A549 (cell line): Measurements from ENCODE around the gene SYT2. TPM values are rescaled to one million over a fixed set of nuclear protein-coding genes. Genes with fewer than 3 reads are reported as not detected.
A peak's percentile ranks its signal among the peaks of the same experiment; 100 is the strongest.

Experiments used
- ATAC-seq, 2 experiments: fragments of 200-7000 bp in 1 of 2; fragments of >200 bp in 1 of 2; cut with Nextera tagmentation in 1 of 2; cut with Tn5 transposase in 1 of 2; 3 replicates each; pipeline versions ENCODE4 v1.8.0 to v1.9.1; 2018 to 2020; ENCODE audit warnings: mild to moderate bottlenecking in 1 of 2, moderate library complexity in 1 of 2
- CTCF ChIA-PET: fragments of 300-600 bp; sonication (Branson Sonifier 250); formaldehyde crosslinking; extraction: SDS; loops from one replicate; lab custom pipeline; 2021; ENCODE audit warnings: antibody characterized with exemption, inconsistent platforms; lab: Yijun Ruan, JAX
- POLR2A ChIA-PET: fragments of 350-600 bp; formaldehyde crosslinking; extraction: SDS; loops from one replicate; lab custom pipeline; 2021; ENCODE audit warnings: antibody characterized with exemption, inconsistent platforms; lab: Yijun Ruan, JAX
- DNase-seq, 2 experiments: peaks; one replicate each; pipeline versions ENCODE4 v3.0.0 to v3.0.0-alpha.2; 2011 to 2016; ENCODE audit warnings: low read depth in 1 of 2, low spot score in 1 of 2
- FAIRE-seq: peaks from 2 replicates; lab custom pipeline; 2011; peaks lifted over from hg19 to GRCh38; lab: Jason Lieb, UNC
- H3K27ac ChIP-seq, 2 experiments: fragments of >200 bp; sonication (Bioruptor Twin); formaldehyde crosslinking; 3 replicates each; pipeline ENCODE4 v1.5.1; 2016 to 2017
- H3K4me1 ChIP-seq: fragments of >200 bp; sonication (Bioruptor Twin); formaldehyde crosslinking; 3 replicates; pipeline ENCODE4 v1.6.1; 2016
- H3K4me2 ChIP-seq: fragments of >200 bp; sonication (Bioruptor Twin); formaldehyde crosslinking; 3 replicates; pipeline ENCODE4 v1.6.1; 2016
- H3K4me3 ChIP-seq: fragments of >200 bp; sonication (Bioruptor Twin); formaldehyde crosslinking; 3 replicates; pipeline ENCODE4 v1.5.1; 2016
- H3K9me3 ChIP-seq: fragments of >200 bp; sonication (Bioruptor Twin); formaldehyde crosslinking; 3 replicates; pipeline ENCODE4 v1.6.1; 2016
- ATOH8 ChIP-seq: fragments of 250-450 bp; sonication (Bioruptor Pico); IDR thresholded peaks from 2 replicates; pipeline ENCODE4 v1.5.0; 2020; ENCODE audit warnings: low read depth, mild to moderate bottlenecking, moderate library complexity
- CBX2 ChIP-seq: fragments of 200-600 bp; sonication (generic); IDR thresholded peaks from 2 replicates; pipeline ENCODE4 v1.6.1; 2016; ENCODE audit warnings: low read depth, mild to moderate bottlenecking, borderline replicate concordance
- CHD4 ChIP-seq: fragments of 200-600 bp; sonication (generic); IDR thresholded peaks from 2 replicates; pipeline ENCODE4 v1.6.1; 2016; ENCODE audit warnings: antibody characterized with exemption, mild to moderate bottlenecking, borderline replicate concordance
- EHF ChIP-seq: fragments of 250-450 bp; sonication (Bioruptor Pico); IDR thresholded peaks from 2 replicates; pipeline ENCODE4 v1.5.0; 2020; ENCODE audit warnings: mild to moderate bottlenecking
- EP300 ChIP-seq, 2 experiments: fragments of >200 bp; sonication (Bioruptor Twin); formaldehyde crosslinking; IDR thresholded peaks; 2 replicates in 1 of 2; 3 replicates in 1 of 2; pipeline ENCODE4 v1.6.1; 2016 to 2017
- HMGXB4 ChIP-seq: fragments of 250-450 bp; sonication (Bioruptor Pico); IDR thresholded peaks from 2 replicates; pipeline ENCODE4 v1.5.0; 2021; ENCODE audit warnings: mild to moderate bottlenecking, moderate library complexity, borderline replicate concordance
- HOXB13 ChIP-seq: fragments of 250-450 bp; sonication (Bioruptor Pico); IDR thresholded peaks from 2 replicates; pipeline ENCODE4 v1.5.0; 2020; ENCODE audit warnings: low read depth, mild to moderate bottlenecking, moderate library complexity
- HOXB5 ChIP-seq: fragments of 250-450 bp; sonication (Bioruptor Pico); IDR thresholded peaks from 2 replicates; pipeline ENCODE4 v1.5.0; 2020; ENCODE audit warnings: mild to moderate bottlenecking, moderate library complexity
- JUN ChIP-seq, 2 experiments: fragments of >200 bp; sonication (Bioruptor Twin); formaldehyde crosslinking; IDR thresholded peaks; 2 replicates in 1 of 2; 3 replicates in 1 of 2; pipeline ENCODE4 v1.6.1; 2016 to 2017
- JUNB ChIP-seq: fragments of >200 bp; sonication (Bioruptor Twin); formaldehyde crosslinking; IDR thresholded peaks from 2 replicates; pipeline ENCODE4 v1.6.1; 2016
- KDM1A ChIP-seq: fragments of 200-600 bp; sonication (generic); IDR thresholded peaks from 2 replicates; pipeline ENCODE4 v1.6.1; 2016; ENCODE audit warnings: low read depth, mild to moderate bottlenecking
- MAFK ChIP-seq: fragments of 450-650 bp; IDR thresholded peaks from 2 replicates; pipeline ENCODE4 v1.6.1; 2014; ENCODE audit not compliant: partially characterized antibody
- MYC ChIP-seq: IDR thresholded peaks from 2 replicates; pipeline ENCODE4 v1.6.1; 2012; ENCODE audit warnings: mild to moderate bottlenecking, inconsistent platforms, low read length, improper control_type of control experiment, borderline replicate concordance
- POLR2AphosphoS2 ChIP-seq: conservative IDR thresholded peaks from 2 replicates; pipeline ENCODE4 v1.6.1; 2012; ENCODE audit warnings: low read length, improper control_type of control experiment, inconsistent platforms
- REST ChIP-seq: fragments of 200-600 bp; sonication (generic); IDR thresholded peaks from 2 replicates; pipeline ENCODE4 v1.6.1; 2016; ENCODE audit warnings: antibody characterized with exemption, mild to moderate bottlenecking, moderate library complexity
- SMC3 ChIP-seq: fragments of >200 bp; sonication (Bioruptor Twin); formaldehyde crosslinking; IDR thresholded peaks from 3 replicates; pipeline ENCODE4 v1.6.1; 2018; ENCODE audit warnings: inconsistent platforms
- TP53 ChIP-seq: fragments of 250-450 bp; sonication (Bioruptor Pico); IDR thresholded peaks from 2 replicates; pipeline ENCODE4 v1.5.0; 2021; ENCODE audit warnings: mild to moderate bottlenecking, moderate library complexity
- WGBS: methylation state at CpG from one replicate; pipeline ENCODE4 v1.1.6; 2017; ENCODE audit errors: missing lambda C conversion rate; 5-methylcytosine and 5-hydroxymethylcytosine counted together
- polyA plus RNA-seq, 4 experiments: library from polyadenylated mRNA; depleted of rRNA in 3 of 4; stranded (reverse); fragments of >200 nt; fragmentation: RNase III in 1 of 4; extraction: RNeasy Plus Mini Kit Qiagen cat#74134 plus additional on column Dnase treatment in 1 of 4; gene quantifications; 2 replicates in 3 of 4; 3 replicates in 1 of 4; pipeline ENCODE4 v1.2.3, GENCODE V29; 2011 to 2017

The SYT2 gene
- polyA plus RNA-seq, 2 of the 4 experiments (the other 2 are of a cell fraction): 0.03 to 0.04 TPM

GRCh38 chr1:202632241-202632640, 78.0 kb downstream of the SYT2 start:
- Histone ChIP-seq H3K4me1 (no peaks in the 10 kb centered on the region), H3K4me3 (no peak overlapping the region), H3K27ac (no peak overlapping the region), H3K9me3 (no peaks in the 10 kb centered on the region), H3K4me2 (no peak overlapping the region)
- ChIA-PET POLR2A (no interaction called here), CTCF (interaction anchor here (0.9 to 1.2 kb wide), 5 partner anchors 13 to 87 kb away, joined by 3 to 5 read pairs (median 3); no protein-coding TSS in a partner anchor)
- FAIRE-seq (no peak), DNase-seq (no peak), ATAC-seq (no peak)
- WGBS: 73% methylated on average over 10 of the region's 10 CpGs
- TF ChIP-seq CHD4 (no peak), POLR2AphosphoS2 (no peak), SMC3 (no peak), HOXB13 (CRISPR knock-in tag) (no peak), ATOH8 (CRISPR knock-in tag) (no peak), KDM1A (no peak), HMGXB4 (CRISPR knock-in tag) (no peak), MYC (no peak), JUN (IDR thresholded peaks at IDR 0.05) (no peak), TP53 (no peak), REST (no peak), HOXB5 (CRISPR knock-in tag) (no peak), JUNB (no peak), CBX2 (no peak), EHF (CRISPR knock-in tag) (no peak)

- no peaks in the 10 kb centered on the region for H3K4me1 ChIP-seq
- POLR2A ChIA-PET: no interaction called here
- no peaks in the 10 kb centered on the region for H3K9me3 ChIP-seq
- no peak for FAIRE-seq
- no peak for DNase-seq
- CTCF ChIA-PET: interaction anchor here (0.9 to 1.2 kb wide), 5 partner anchors 14 to 58 kb away, joined by 3 to 4 read pairs (median 3); no protein-coding TSS in a partner anchor
- H3K27ac ChIP-seq: no peak overlapping the region
- no peak overlapping the region for H3K4me2 ChIP-seq
- no peak overlapping the region for H3K4me3 ChIP-seq
- TF ChIP-seq EP300 (IDR thresholded peaks at IDR 0.05) (no peak), MAFK (peak; percentile 77)
- no peak for ATAC-seq
- WGBS: 52% methylated on average over 8 of the region's 11 CpGs
Measured at GRCh38 chr1:202631076-202631923, 79.0 kb downstream of the SYT2 start.
